Stomach (tissue), 19 donors: Measurements from ENCODE around the gene MFN1. TPM values are rescaled to one million over a fixed set of nuclear protein-coding genes. Genes with fewer than 3 reads are reported as not detected.

Experiments
- DNase-seq, 2 donors: peaks; one replicate each; pipeline versions ENCODE4 v3.0.0 to v3.0.0-alpha.2; 2013 to 2019
- H3K27ac ChIP-seq, 5 donors: fragments of 200-600 bp in 4 of 5; sonication (generic) in 4 of 5; one replicate each; pipeline ENCODE4 v1.5.1; 2013 to 2019; ENCODE audit warnings: mild to moderate bottlenecking in 1 of 5, moderate library complexity in 1 of 5
- H3K27me3 ChIP-seq, 3 donors: fragments of 200-600 bp; sonication (generic); one replicate each; pipeline ENCODE4 v1.5.1; 2017 to 2019; ENCODE audit warnings: mixed run types in 1 of 3
- H3K36me3 ChIP-seq, 4 donors: fragments of 200-600 bp; sonication (generic); 1 replicate in 3 of 4; 2 replicates in 1 of 4; pipeline ENCODE4 v1.5.1; 2016 to 2019
- H3K4me1 ChIP-seq, 4 donors: fragments of 200-600 bp; sonication (generic); one replicate each; pipeline ENCODE4 v1.5.1; 2016 to 2019
- H3K4me3 ChIP-seq, 4 donors: fragments of 200-600 bp; sonication (generic) in 3 of 4; one replicate each; pipeline ENCODE4 v1.5.1; 2016 to 2019; ENCODE audit warnings: mild to moderate bottlenecking in 1 of 4
- H3K9me3 ChIP-seq, 4 donors: fragments of 200-600 bp; sonication (generic); one replicate each; pipeline ENCODE4 v1.5.1; 2016 to 2019
- CTCF ChIP-seq, 7 experiments: fragments of 450-650 bp in 4 of 7; fragments of 200-600 bp in 3 of 7; sonication (generic) in 3 of 7; IDR thresholded peaks; one replicate each; pipeline ENCODE4 v1.5.1; 2016 to 2019; ENCODE audit warnings: antibody characterized with exemption in 7 of 7, control low read depth in 2 of 7, mild to moderate bottlenecking in 1 of 7
- EP300 ChIP-seq: sonication (generic); formaldehyde crosslinking; IDR thresholded peaks from one replicate; pipeline ENCODE4 v1.6.1; 2017; ENCODE audit warnings: antibody characterized with exemption
- POLR2A ChIP-seq, 4 donors: fragments of 450-650 bp; IDR thresholded peaks; one replicate each; pipeline ENCODE4 v1.6.1; 2016; ENCODE audit warnings: antibody characterized with exemption in 4 of 4, control low read depth in 2 of 4, mild to moderate bottlenecking in 1 of 4, moderate library complexity in 1 of 4
- POLR2AphosphoS5 ChIP-seq, 3 donors: sonication (generic); formaldehyde crosslinking; IDR thresholded peaks; one replicate each; pipeline ENCODE4 v1.6.1; 2016; ENCODE audit warnings: antibody characterized with exemption in 3 of 3
- WGBS, 5 donors: extraction: QIAGEN DNeasy Blood & Tissue Kit in 3 of 5; methylation state at CpG; one replicate each; pipeline versions ENCODE4 v1.1.5 to v1.1.7; 2013 to 2018; 5-methylcytosine and 5-hydroxymethylcytosine counted together
- intact Hi-C: fragments of 100-400 bp; cut with DNase I; formaldehyde crosslinking; loops from one replicate; pipeline ENCODE4 v1.15.1; 2023; ENCODE audit warnings: low total_unique reads
- long read RNA-seq, 10 donors: transcript quantifications; one replicate each; lab custom pipeline, GENCODE V29; 2026
- polyA plus RNA-seq, 3 donors: library from polyadenylated mRNA; stranded (reverse); fragments of 200-250 nt; gene quantifications; one replicate each; pipeline ENCODE4 v1.2.3, GENCODE V29; 2013
- total RNA-seq, 5 donors: library from RNA; depleted of rRNA; stranded (reverse); fragments of >200 nt; gene quantifications; one replicate each; pipeline versions ENCODE4 v1.1.0 to v1.2.3, GENCODE V29; 2014 to 2016
- donor health status: healthy with polysubstance abuse.
- donor health status: Bipolar disorder and iron deficiency.
- donor health status: healthy.

MFN1 gene
- total RNA-seq, result 100 to 1,000 TPM in 1 of 5 donors, 10 to 100 TPM in 4; 15.8 to 124 (median 37.7) TPM
- 10 to 100 TPM in 2 of 3 donors, 1 to 10 TPM in 1; 9.7 to 14.7 (median 12.7) TPM for polyA plus RNA-seq
- long read RNA-seq, donor 1, partial matches to known transcripts, result 6 of 6 reads
- long read RNA-seq, donor 1, other reads (novel, unspliced or antisense), result 0 of 6 reads
- long read RNA-seq, donor 2, full-length matches to known transcripts, result 1 of 73 reads
- long read RNA-seq, donor 2, partial matches to known transcripts, result 72 of 73 reads
- long read RNA-seq, donor 2, other reads (novel, unspliced or antisense), result 0 of 73 reads
- long read RNA-seq, donor 3, result 0 reads
- long read RNA-seq, donor 4, result 0 reads
- long read RNA-seq, donor 5, full-length matches to known transcripts, result 2 of 2 reads
- long read RNA-seq, donor 5, partial matches to known transcripts, result 0 of 2 reads
- long read RNA-seq, donor 5, other reads (novel, unspliced or antisense), result 0 of 2 reads
- long read RNA-seq, donor 6, result 0 reads
- long read RNA-seq, donor 7, full-length matches to known transcripts, result 2 of 9 reads
- long read RNA-seq, donor 7, partial matches to known transcripts, result 7 of 9 reads
- long read RNA-seq, donor 7, other reads (novel, unspliced or antisense), result 0 of 9 reads
- long read RNA-seq, donor 8, full-length matches to known transcripts, result 1 of 13 reads
- long read RNA-seq, donor 8, partial matches to known transcripts, result 12 of 13 reads
- long read RNA-seq, donor 8, other reads (novel, unspliced or antisense), result 0 of 13 reads
- long read RNA-seq, donor 9, full-length matches to known transcripts, result 2 of 2 reads
- long read RNA-seq, donor 9, partial matches to known transcripts, result 0 of 2 reads
- long read RNA-seq, donor 9, other reads (novel, unspliced or antisense), result 0 of 2 reads
- long read RNA-seq, donor 10, result 0 reads

GRCh38 chr3:179347345-179348194, at the start of gene MFN1:
Gene MFN1, plus strand, starts transcription at chr3:179347709. Its CDS starts 1,143 bp downstream, at chr3:179348852.
- H3K27me3 ChIP-seq, result no peaks in the 10 kb centered on the region
- peak; percentile 71 to 90 (median 80) for TF ChIP-seq POLR2AphosphoS5 (IDR thresholded peaks at IDR 0.05)
- no peak for TF ChIP-seq POLR2A (IDR thresholded peaks at IDR 0.05)
- peaks cover 14 to 39% (median 19%) of the 10 kb centered on the region in 4 donors for H3K4me1 ChIP-seq
- H3K36me3 ChIP-seq, result peaks cover 17 to 32% (median 21%) of the 10 kb centered on the region in 4 donors
- DNase-seq, result peak; percentile 95 to 98
- 0 to 1% (median 0%) methylated on average over 21 to 63 of the region's 63 CpGs for WGBS, 5 donors
- intact Hi-C loops, result no loop called here
- no peaks in the 10 kb centered on the region for H3K9me3 ChIP-seq
- peak within 1 kb of the TSS; percentile 88 to 92 (median 90) for H3K27ac ChIP-seq
- H3K4me3 ChIP-seq, result peak within 1 kb of the TSS; percentile 82 to 97 (median 92)

DNA sequence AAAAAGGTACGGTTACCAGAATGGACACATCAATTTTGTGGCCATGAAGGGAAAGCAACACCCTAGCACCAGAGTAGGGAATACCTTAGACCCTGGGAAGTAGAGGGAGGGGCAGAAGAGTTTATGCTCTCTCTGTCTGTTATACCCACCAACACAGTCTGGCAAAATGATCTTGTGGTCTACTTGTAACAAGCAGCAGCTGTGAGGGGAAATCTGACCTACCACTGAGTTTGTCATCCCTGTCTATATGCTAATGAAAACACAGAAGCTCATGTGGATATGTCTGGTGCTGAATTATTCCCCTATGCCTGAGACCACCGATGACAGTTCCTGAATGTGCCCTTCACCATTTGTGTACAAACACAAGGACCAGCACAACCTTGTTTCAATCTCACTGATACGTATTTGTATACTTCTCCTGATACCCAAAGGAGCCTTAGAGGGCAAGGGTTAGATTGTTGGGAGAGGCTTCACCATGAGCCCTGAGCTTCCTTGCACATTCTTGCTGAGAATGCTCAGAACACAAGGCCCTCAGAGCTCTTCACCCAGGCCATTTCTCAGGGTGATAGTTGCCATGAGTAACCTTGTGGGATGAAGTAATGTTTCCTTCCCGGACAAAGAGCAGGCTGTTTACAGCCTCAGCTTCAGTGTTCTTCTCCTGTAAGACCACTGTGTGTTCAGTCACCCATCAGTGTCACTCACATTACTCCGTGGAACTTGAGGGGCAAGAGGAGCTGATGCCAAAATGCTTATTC, 49.4 kb upstream of the MFN1 start:
- DNase-seq, result no peak
- H3K4me1 ChIP-seq, result no peaks in the 10 kb centered on the region
- WGBS, 5 donors, result 68 to 77% (median 69%) methylated on average over 5 of the region's 5 CpGs
- H3K27me3 ChIP-seq, result no peaks in the 10 kb centered on the region
- H3K27ac ChIP-seq, result no peak overlapping the region
- no peaks in the 10 kb centered on the region for H3K36me3 ChIP-seq
- intact Hi-C loops, result no loop called here
- TF ChIP-seq EP300 (no peak), POLR2AphosphoS5 (IDR thresholded peaks at IDR 0.05) (no peak), CTCF (IDR thresholded peaks at IDR 0.05) (no peak), POLR2A (IDR thresholded peaks at IDR 0.05) (no peak)
- H3K4me3 ChIP-seq, result no peak overlapping the region
- H3K9me3 ChIP-seq, result peaks cover 0 to 5% (median 0%) of the 10 kb centered on the region in 4 donors

- DNase-seq, result no peak
- Histone ChIP-seq H3K4me3 (no peak overlapping the region), H3K27me3 (no peaks in the 10 kb centered on the region), H3K27ac (no peak overlapping the region), H3K4me1 (no peaks in the 10 kb centered on the region), H3K36me3 (no peaks in the 10 kb centered on the region), H3K9me3 (peaks cover 0 to 5% (median 0%) of the 10 kb centered on the region in 4 donors)
- TF ChIP-seq CTCF (IDR thresholded peaks at IDR 0.05), result no peak
- no peak for TF ChIP-seq EP300
- TF ChIP-seq POLR2AphosphoS5 (IDR thresholded peaks at IDR 0.05), result no peak
- TF ChIP-seq POLR2A (IDR thresholded peaks at IDR 0.05), result no peak
- WGBS, 5 donors, result 85 to 89% (median 88%) methylated on average over 2 of the region's 2 CpGs
- intact Hi-C loops, result no loop called here
Observed at GRCh38 chr3:179299316-179299715, 48.2 kb upstream of the MFN1 start.

GRCh38 chr3:179299999-179300613, 47.4 kb upstream of the MFN1 start:
- 72 to 82% (median 79%) methylated on average over 5 of the region's 5 CpGs for WGBS, 5 donors

More at GRCh38 chr3:179299999-179300613, 47.4 kb upstream of the MFN1 start:
- H3K27ac ChIP-seq, result no peak overlapping the region
- no peaks in the 10 kb centered on the region for H3K36me3 ChIP-seq
- DNase-seq, result no peak
- no peak for TF ChIP-seq POLR2A (IDR thresholded peaks at IDR 0.05)
- no peak for TF ChIP-seq POLR2AphosphoS5 (IDR thresholded peaks at IDR 0.05)
- TF ChIP-seq CTCF (IDR thresholded peaks at IDR 0.05), result no peak
- no peak for TF ChIP-seq EP300
- H3K4me1 ChIP-seq, result no peaks in the 10 kb centered on the region
- H3K9me3 ChIP-seq, result peaks cover 0 to 5% (median 0%) of the 10 kb centered on the region in 4 donors
- no peaks in the 10 kb centered on the region for H3K27me3 ChIP-seq
- intact Hi-C loops, result no loop called here
- no peak overlapping the region for H3K4me3 ChIP-seq
